Karpas-422 (cell line): ENCODE data around the gene FABP7. TPM values are rescaled to one million over a fixed set of nuclear protein-coding genes. Genes with fewer than 3 reads are reported as not detected.

ENCODE experiments used
- DNase-seq: peaks from one replicate; pipeline ENCODE4 v3.0.0-alpha.2; 2015
- H2AFZ ChIP-seq: fragments of 200-600 bp; sonication (generic); 2 replicates; pipeline ENCODE4 v1.6.1; 2014; ENCODE audit warnings: antibody characterized with exemption, low read length, mixed read lengths
- H3K27ac ChIP-seq: fragments of 200-600 bp; sonication (generic); 2 replicates; pipeline ENCODE4 v1.5.1; 2014; ENCODE audit warnings: mild to moderate bottlenecking, low read length, moderate library complexity
- H3K27me3 ChIP-seq: fragments of 200-600 bp; sonication (generic); 2 replicates; pipeline ENCODE4 v1.6.1; 2014; ENCODE audit warnings: low read length, mixed read lengths
- H3K36me3 ChIP-seq: fragments of 200-600 bp; sonication (generic); 2 replicates; pipeline ENCODE4 v1.6.1; 2014; ENCODE audit warnings: low read length, mixed read lengths; ENCODE audit not compliant: insufficient read depth
- H3K4me1 ChIP-seq: fragments of 200-600 bp; sonication (generic); 2 replicates; pipeline ENCODE4 v1.6.1; 2014; ENCODE audit warnings: mild to moderate bottlenecking, low read length, mixed read lengths
- H3K4me2 ChIP-seq: fragments of 200-600 bp; sonication (generic); 2 replicates; pipeline ENCODE4 v1.6.1; 2014; ENCODE audit warnings: low read length, low read depth, mild to moderate bottlenecking; ENCODE audit not compliant: poor library complexity, severe bottlenecking
- H3K4me3 ChIP-seq: fragments of 200-600 bp; sonication (generic); 2 replicates; pipeline ENCODE4 v1.5.1; 2014; ENCODE audit warnings: mild to moderate bottlenecking, antibody characterized with exemption, low read length, mixed read lengths
- H3K79me2 ChIP-seq: fragments of 200-600 bp; sonication (generic); 2 replicates; pipeline ENCODE4 v1.6.1; 2014; ENCODE audit warnings: mild to moderate bottlenecking, low read length, mixed read lengths
- H3K9ac ChIP-seq: fragments of 200-600 bp; sonication (generic); 2 replicates; pipeline ENCODE4 v1.6.0; 2014; ENCODE audit warnings: low read length
- H3K9me2 ChIP-seq: fragments of 200-600 bp; sonication (generic), shearing (Covaris generic); replicated peaks from 2 replicates; pipeline ENCODE4 v1.6.0; 2014; ENCODE audit warnings: mild to moderate bottlenecking, low read length, moderate library complexity; ENCODE audit not compliant: insufficient read depth
- H3K9me3 ChIP-seq: fragments of 300-700, 200-600 bp; sonication (generic); 2 replicates; pipeline ENCODE4 v1.6.1; 2014; ENCODE audit warnings: low read length, mixed read lengths
- H4K20me1 ChIP-seq: fragments of 200-600 bp; sonication (generic); 2 replicates; pipeline ENCODE4 v1.6.1; 2014; ENCODE audit warnings: mild to moderate bottlenecking, antibody characterized with exemption, low read length, low read depth; ENCODE audit not compliant: insufficient read depth
- total RNA-seq: library from RNA; depleted of rRNA; stranded (reverse); fragments of >200 nt; shearing (Covaris generic); gene quantifications from 2 replicates; pipeline ENCODE4 v1.2.3, GENCODE V29; 2014; ENCODE audit warnings: low replicate concordance

FABP7 gene
- total RNA-seq, 1 experiment from 2014 or later, result not detected

GRCh38 chr6:122818866-122819265 is 39.4 kb downstream of the FABP7 start:
- H3K79me2 ChIP-seq, result no peaks in the 10 kb centered on the region
- H2AFZ ChIP-seq, result no peak overlapping the region
- no peaks in the 10 kb centered on the region for H3K9me3 ChIP-seq
- no peaks in the 10 kb centered on the region for H4K20me1 ChIP-seq
- no peaks in the 10 kb centered on the region for H3K9me2 ChIP-seq
- H3K36me3 ChIP-seq, result no peaks in the 10 kb centered on the region
- H3K4me3 ChIP-seq, result no peak overlapping the region
- no peak overlapping the region for H3K9ac ChIP-seq
- peak; percentile 17 for DNase-seq
- H3K27me3 ChIP-seq, result no peaks in the 10 kb centered on the region
- no peaks in the 10 kb centered on the region for H3K4me1 ChIP-seq
- H3K4me2 ChIP-seq, result no peak overlapping the region
- H3K27ac ChIP-seq, result no peak overlapping the region

DNA sequence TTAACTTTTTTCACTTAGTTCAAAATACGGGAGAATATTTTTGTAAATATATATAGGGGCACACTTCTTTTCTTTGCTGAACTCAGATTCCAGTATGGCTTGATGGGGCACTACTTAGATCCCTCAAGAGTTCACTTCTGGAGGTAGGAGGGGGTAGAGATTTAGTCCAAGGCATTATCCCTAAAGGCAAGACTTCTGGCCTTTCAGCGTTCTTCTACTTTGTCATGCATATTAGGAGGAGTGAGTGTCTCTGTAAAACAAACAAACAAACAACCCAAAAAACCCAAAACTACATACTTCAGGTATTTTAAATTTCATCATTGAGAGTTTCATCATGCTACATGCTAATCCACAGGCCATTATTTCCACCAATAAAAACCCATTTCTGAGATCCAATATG is 41.6 kb downstream of the FABP7 start:
- Histone ChIP-seq H3K27ac (no peak overlapping the region), H3K79me2 (no peaks in the 10 kb centered on the region)

GRCh38 chr6:122825163-122825562 is 45.6 kb downstream of the FABP7 start:
- H3K79me2 ChIP-seq, result no peaks in the 10 kb centered on the region
- no peaks in the 10 kb centered on the region for H3K9me3 ChIP-seq
- no peaks in the 10 kb centered on the region for H3K36me3 ChIP-seq
- no peak for DNase-seq
- H3K27ac ChIP-seq, result no peak overlapping the region
- H3K27me3 ChIP-seq, result no peaks in the 10 kb centered on the region
- H3K4me1 ChIP-seq, result no peaks in the 10 kb centered on the region
- no peaks in the 10 kb centered on the region for H3K9me2 ChIP-seq
- H4K20me1 ChIP-seq, result no peaks in the 10 kb centered on the region
- H2AFZ ChIP-seq, result no peak overlapping the region
- H3K4me2 ChIP-seq, result no peak overlapping the region
- no peak overlapping the region for H3K4me3 ChIP-seq
- H3K9ac ChIP-seq, result no peak overlapping the region

More for the DNA sequence above, 41.6 kb downstream of the FABP7 start:
- DNase-seq, result no peak
- H3K36me3 ChIP-seq, result no peaks in the 10 kb centered on the region
- no peaks in the 10 kb centered on the region for H3K27me3 ChIP-seq
- H3K4me3 ChIP-seq, result no peak overlapping the region
- H3K9ac ChIP-seq, result no peak overlapping the region
- H3K9me3 ChIP-seq, result no peaks in the 10 kb centered on the region
- no peak overlapping the region for H2AFZ ChIP-seq
- no peaks in the 10 kb centered on the region for H3K4me1 ChIP-seq
- no peaks in the 10 kb centered on the region for H4K20me1 ChIP-seq
- H3K9me2 ChIP-seq, result no peaks in the 10 kb centered on the region
- no peak overlapping the region for H3K4me2 ChIP-seq

- Histone ChIP-seq H3K79me2 (no peaks in the 10 kb centered on the region), H3K9me3 (no peaks in the 10 kb centered on the region), H3K27me3 (no peaks in the 10 kb centered on the region), H3K4me2 (no peak overlapping the region), H3K4me3 (no peak overlapping the region), H3K4me1 (no peaks in the 10 kb centered on the region), H3K27ac (no peak overlapping the region), H3K9ac (no peak overlapping the region), H3K9me2 (no peaks in the 10 kb centered on the region), H2AFZ (no peak overlapping the region), H3K36me3 (no peaks in the 10 kb centered on the region), H4K20me1 (no peaks in the 10 kb centered on the region)
- DNase-seq, result no peak
Measured at GRCh38 chr6:122829456-122829855, 49.9 kb downstream of the FABP7 start.

GRCh38 chr6:122831511-122831910 is 52.0 kb downstream of the FABP7 start:
- Histone ChIP-seq H3K9ac (no peak overlapping the region), H3K9me2 (no peaks in the 10 kb centered on the region), H2AFZ (no peak overlapping the region), H3K79me2 (no peaks in the 10 kb centered on the region), H3K36me3 (no peaks in the 10 kb centered on the region), H3K4me1 (no peaks in the 10 kb centered on the region), H3K4me3 (no peak overlapping the region), H3K9me3 (no peaks in the 10 kb centered on the region), H3K4me2 (no peak overlapping the region), H4K20me1 (no peaks in the 10 kb centered on the region), H3K27ac (no peak overlapping the region), H3K27me3 (no peaks in the 10 kb centered on the region)
- DNase-seq, result peak; percentile 23

- Histone ChIP-seq H3K36me3 (no peaks in the 10 kb centered on the region), H3K9me2 (no peaks in the 10 kb centered on the region), H3K27me3 (no peaks in the 10 kb centered on the region), H3K79me2 (no peaks in the 10 kb centered on the region), H4K20me1 (no peaks in the 10 kb centered on the region), H3K4me3 (no peak overlapping the region), H3K9ac (no peak overlapping the region), H3K4me2 (no peak overlapping the region), H3K27ac (no peak overlapping the region), H3K9me3 (no peaks in the 10 kb centered on the region), H2AFZ (no peak overlapping the region), H3K4me1 (no peaks in the 10 kb centered on the region)
- DNase-seq, result no peak
Measured at GRCh38 chr6:122832459-122832858, 52.9 kb downstream of the FABP7 start.

GRCh38 chr6:122833021-122833491 is 53.5 kb downstream of the FABP7 start:
- Histone ChIP-seq H3K79me2 (no peaks in the 10 kb centered on the region), H4K20me1 (no peaks in the 10 kb centered on the region), H2AFZ (no peak overlapping the region), H3K4me3 (no peak overlapping the region), H3K9ac (no peak overlapping the region), H3K36me3 (no peaks in the 10 kb centered on the region), H3K9me3 (no peaks in the 10 kb centered on the region), H3K27me3 (no peaks in the 10 kb centered on the region), H3K9me2 (no peaks in the 10 kb centered on the region), H3K27ac (no peak overlapping the region), H3K4me2 (no peak overlapping the region), H3K4me1 (no peaks in the 10 kb centered on the region)
- peak; percentile 17 for DNase-seq
